Endothelial cell of hepatic sinusoid (primary cell): ENCODE measurements around the gene REEP6.

ENCODE experiments used
- in situ Hi-C: cut with HindIII; loops from 2 replicates; pipeline ENCODE4 v1.10.0; 2017; ENCODE audit warnings: low sequenced_read_pairs

The REEP6 gene

DNA sequence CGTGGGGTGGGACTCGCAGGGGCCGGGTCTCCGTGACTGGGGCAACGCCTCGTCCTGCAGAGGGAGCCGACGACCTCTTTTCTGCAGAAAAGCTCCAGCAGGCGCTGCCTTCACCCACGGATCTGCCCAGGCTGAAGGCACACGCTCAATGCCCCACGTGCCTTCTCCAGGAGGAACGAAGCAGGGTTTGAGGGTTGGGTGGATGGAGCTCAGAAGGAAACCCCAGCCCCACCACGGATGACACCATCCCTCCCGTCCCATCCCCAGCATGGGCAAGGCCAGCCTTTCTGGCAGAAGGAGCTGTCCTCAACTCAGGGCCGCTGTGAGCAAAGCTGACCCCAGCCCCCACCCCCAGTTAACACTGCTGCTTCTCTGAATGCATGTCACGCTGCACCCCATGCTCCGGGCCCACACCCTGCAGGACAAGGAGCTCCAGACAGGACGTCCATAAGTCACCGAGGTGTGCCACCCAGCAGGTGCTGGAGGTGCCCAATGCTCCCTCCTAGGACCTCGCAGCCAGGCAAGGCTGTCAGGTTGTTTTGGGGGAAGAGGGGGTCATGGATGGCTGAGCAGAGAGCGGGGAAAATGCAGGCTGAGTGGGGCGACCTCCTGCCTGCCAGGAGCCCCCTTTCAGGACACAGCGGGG is 19.3 kb upstream of the REEP6 start:
- in situ Hi-C loops = loop anchor here (5.0 to 10.0 kb wide), 3 partner anchors 53 to 189 kb away; partner anchors contain the start of gene PLK5

DNA sequence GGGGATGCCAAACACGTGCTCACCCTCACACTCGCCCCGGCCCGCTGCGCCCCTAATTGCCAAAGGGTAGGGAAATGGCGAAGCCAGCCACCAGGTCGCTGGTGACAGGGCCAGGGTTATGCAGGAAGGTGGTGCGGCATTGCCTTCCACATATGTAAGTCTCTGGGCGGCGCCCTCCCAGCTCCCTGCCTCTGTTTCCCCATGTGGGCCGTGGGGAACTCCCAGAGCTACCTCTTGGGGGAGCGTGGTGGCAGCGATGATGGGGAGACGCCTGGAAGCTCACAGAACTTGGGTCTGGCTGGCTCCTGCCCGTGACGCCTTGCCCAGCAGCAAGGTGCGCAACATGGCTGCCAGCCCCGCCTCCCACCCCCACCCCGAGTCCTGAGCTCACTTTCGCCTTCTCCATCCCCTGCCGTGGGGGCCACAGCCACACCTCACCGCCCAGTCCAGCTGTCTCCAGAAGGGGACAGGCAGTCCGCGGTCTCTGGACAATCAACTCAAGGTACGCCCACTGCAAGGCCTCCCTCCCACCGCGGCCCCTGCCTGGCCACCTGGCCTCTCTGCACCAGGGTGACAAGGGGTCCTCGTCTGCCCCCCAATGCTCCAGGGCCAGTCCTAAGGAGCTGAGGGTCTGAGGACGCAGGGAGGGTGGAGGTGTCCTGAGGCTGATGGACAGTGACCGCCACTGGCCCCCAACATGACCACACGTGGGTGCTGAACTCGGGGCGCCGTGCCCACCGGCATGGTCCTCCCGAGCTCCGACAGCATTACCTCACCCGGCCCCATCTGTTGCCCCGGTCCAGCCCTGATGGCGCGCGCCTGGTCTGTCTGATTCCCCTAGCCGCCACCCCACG is 18.5 kb upstream of the REEP6 start:
- in situ Hi-C loops = loop anchor here (5.0 to 10.0 kb wide), 3 partner anchors 52 to 190 kb away; partner anchors contain the start of gene PLK5

DNA sequence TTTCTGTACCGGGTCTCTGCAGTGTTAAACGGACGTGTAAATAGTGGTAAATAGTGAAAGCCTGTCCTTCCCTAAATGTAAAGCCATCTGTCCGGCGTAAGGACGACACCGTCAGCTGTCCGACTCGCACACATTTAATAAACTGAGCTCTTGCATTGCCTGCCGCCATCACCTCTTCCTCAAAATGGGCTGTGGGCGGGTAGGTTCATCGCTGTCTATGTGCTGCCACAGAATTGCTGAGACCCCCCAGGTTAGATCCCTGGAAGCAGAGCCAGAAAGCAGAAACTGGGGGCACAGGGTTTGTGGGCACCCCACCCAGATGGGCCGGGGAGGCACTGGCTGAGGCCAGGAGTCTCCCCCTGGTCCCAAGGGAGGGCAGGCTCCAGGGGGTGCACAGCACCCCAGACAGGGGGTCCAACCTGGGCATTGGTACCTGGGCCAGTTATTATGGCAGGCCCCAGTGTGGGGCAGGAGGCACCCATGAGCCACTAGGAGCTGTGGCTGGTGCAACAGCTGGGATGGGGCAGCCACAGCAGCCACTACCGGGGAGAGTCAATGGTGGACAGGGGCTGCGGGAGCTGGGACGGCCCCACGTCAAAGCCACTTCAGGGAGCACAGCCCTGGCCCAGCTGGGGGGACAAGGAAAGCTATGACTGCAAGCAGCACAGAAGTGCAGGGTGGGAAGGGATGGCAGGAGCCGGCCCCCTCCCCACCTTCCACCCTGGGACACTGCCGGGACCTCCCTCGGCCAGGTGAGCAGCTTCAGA is 17.7 kb upstream of the REEP6 start:
- in situ Hi-C loops = loop anchor here (5.0 to 10.0 kb wide), 3 partner anchors 52 to 191 kb away; partner anchors contain the start of gene PLK5

DNA sequence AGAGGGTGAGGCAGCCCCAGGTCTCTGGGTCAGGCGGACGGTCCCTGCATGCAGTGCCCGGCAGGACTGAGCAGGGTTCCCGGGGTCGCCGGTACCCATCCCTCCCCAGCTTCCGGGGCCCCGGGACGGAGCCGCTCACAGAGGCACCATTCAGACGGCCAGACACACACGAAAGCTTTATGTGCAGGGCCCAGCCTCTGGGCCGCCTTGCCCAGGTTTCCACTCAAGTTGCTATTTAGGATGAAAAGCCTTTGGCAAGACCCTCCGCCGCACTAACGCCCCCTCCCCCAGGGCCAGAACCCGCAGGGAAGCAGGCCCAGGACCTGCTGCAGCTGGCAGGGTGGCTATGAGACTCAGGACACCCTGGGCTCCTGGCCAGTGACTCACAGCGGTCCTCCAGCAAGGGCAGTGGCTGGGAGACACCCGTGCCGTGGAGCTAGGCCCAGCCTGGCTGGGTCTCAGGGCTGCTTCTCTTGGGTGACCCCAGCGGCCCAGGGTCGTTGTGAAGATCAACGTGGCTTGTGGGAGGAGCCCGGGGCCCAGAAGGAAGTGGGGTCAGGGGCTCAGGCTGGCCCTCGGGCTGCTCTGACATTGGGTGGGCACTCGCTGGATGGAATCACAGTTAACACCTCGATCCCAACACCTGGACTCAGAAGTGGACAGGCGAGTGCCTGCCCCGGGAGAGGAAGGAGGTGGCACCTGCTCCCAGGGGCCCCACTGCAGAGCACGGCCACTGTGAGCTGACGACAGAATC is 16.8 kb upstream of the REEP6 start:
- in situ Hi-C loops = loop anchor here (5.0 to 10.0 kb wide), 3 partner anchors 51 to 192 kb away; partner anchors contain the start of gene PLK5

DNA sequence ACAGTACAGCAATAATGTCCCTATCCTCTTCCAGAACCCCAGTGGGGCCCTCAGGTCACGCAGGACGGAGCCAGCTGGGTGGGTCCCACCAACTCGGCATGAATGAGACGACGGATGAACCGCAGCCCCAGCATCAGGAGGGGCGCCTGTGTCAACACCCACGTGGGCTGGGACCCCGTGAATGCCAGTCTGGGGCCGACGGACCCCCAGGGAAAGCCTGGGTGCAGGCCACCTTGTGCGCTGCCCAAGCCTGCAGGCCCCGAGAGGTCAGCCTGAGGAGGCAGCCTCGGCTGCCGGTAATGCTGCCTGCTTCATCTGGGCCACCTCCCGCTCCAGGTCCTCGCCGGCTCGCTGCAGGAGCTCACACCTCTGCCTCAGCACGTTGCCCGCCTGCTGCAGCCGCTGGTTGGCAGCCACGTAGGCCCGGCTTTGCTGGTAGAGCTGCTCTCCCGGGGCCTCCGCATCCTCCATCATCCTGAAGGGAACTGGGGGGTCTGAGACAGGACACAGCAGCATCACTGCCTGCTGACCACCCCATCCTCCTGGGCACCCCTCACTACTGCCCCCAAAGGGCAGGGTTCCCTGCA is 16.1 kb upstream of the REEP6 start:
- in situ Hi-C loops = loop anchor here (5.0 to 10.0 kb wide), 3 partner anchors 50 to 193 kb away; partner anchors contain the start of gene PLK5

DNA sequence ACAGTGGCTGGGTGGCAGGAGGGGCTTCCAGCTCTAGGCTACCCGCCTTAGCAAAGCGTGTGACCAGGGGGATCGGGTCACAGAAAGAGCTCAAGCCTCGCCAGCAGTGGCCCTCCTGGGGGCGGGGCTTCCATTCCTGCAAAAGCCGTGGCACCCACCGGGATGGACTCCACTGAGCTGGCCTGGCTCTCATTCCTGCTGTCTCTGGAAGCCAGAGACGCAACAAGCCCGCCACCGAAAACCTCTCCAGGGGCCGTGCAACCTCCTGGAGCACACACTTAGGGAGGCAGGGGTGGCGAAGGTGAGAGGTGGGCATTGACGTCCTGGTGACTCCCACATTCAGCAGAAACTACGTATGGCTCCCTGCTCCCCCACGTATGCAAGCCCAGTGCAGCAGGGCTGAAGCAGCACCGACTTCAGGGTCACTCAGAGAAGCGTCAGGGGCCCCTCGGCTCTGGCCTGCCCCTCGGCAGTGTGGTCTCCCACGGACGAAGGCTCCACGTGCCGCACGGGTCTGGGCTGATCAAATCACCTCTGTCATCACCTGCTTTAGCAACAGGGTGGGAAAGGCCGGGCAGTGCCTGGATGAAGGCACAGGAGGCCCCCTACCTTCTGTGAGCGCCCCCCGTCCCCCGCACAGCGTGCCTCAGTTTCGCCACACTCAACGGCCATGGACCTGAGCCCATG is 15.1 kb upstream of the REEP6 start:
- in situ Hi-C loops = loop anchor here (10.0 kb wide), 2 partner anchors 49 to 61 kb away; partner anchors contain the start of gene PLK5

DNA sequence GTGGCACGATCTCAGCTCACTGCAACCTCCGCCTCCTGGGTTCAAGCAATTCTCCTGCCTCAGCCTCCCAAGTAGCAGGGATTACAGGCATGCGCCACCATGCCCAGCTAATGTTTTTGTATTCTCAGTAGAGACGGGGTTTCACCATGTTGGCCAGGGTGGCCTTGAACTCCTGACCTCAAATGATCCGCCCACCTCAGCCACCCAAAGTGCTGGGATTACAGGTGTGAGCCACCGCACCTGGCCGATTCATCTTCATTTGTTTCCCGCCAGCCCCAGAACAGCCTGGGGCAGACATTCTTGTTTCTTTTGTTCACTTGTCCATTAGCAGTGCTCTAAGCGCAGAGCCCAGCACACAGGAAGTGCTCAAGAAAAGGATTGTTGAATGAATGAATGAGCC is 13.9 kb upstream of the REEP6 start:
- in situ Hi-C loops = loop anchor here (10.0 kb wide), 2 partner anchors 48 to 62 kb away; partner anchors contain the start of gene PLK5

DNA sequence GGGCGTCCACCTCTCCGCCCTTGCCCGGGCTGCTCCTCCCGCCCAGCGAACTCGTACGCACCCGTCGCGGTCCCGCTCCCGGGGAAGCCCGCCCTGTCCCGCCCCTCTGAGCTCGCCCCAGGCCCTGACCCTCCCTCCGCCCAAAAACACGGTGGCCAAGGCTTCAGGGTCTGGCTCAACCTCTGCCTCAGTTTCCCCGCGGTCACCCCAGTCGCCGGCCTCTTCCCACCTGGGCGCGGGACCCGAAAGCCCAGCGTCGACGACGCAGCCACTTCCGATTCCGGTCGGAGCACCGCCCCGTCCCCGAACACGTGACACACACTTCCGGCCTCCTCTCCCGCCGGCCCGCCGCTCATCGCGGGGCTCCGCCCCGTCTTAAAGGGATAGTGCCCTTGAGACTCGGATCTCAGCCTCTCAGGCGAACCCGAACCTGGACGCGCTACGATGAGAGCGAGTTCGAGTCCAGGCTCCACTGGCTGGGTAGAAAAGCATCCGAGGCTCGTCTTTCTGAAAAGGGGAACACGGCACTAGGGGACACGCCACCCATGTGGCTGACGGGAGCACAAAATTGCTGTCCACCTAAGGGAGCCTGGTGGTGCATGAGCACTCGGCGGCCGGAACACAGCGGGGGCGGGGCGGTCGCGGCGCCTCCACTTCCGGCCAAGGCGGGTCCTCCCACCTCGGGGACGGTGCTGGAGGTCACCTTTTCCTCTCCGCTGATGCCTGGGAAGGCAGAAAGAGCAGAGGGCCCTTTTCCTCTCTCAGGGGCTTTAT is 11.9 kb upstream of the REEP6 start, which contains the start of gene C19orf25:
C19orf25 (minus strand) TSS at position 282 of the 774 bp plus-strand sequence. CDS start 312 bp downstream, outside the sequence.
- in situ Hi-C loops = loop anchor here (10.0 kb wide), 2 partner anchors 46 to 64 kb away; partner anchors contain the start of gene PLK5

DNA sequence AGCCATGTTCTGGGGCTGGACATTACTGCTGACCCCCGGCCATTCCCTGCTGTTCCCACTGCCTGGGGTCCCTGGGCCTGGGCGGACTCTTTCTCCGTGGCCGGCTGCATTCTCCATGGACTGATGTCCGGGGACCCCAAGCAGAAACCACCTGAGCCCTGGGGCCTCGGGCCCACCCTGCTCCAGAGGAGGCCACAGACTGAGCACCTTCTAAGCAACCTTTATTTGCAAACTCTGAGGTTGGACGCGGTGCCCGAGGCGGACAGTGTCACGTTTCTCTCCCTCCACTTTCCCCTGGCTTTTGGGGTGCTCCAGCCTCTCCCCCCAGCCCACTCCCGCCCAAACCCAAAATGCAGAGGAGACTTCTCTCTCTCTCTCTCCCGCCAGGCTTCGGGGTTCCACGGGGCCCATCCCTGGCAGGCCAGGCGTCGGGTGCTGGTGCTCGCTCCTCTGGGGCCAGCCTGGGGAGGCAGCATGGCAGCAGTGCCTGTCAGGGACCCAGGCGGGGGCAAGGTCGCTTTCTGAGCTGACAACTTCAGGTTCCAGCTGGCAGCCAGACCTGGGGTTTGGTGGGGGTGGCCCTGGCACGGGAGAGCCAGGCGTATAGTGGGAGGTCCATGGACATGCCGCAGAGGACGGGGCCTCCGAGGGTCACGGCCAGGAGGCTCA is 9.6 kb upstream of the REEP6 start:
- in situ Hi-C loops = no loop called here

DNA sequence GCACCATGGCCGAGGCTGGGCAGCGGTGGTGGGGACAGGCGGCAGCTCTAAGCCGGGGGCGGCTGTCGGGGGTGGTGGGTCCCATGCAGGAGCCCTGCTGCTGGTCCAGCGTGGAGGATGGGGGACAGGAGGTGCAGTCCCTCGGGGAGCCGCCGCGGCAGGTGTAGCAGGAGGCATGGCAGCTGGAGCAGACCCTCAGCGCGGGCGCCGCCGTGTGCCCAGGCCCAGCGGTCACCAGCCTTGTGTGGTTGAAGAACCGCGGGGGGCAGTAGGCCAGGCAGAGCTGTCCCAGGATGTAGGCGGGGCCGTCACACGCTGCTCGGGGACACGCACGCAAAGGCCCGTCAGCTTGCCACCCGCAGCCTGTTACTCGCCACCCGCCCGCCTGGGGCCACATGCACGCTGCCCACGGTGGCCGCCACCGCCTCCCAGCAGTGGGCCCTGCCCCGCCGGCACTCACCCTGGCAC is 9.1 kb upstream of the REEP6 start:
- in situ Hi-C loops = no loop called here

DNA sequence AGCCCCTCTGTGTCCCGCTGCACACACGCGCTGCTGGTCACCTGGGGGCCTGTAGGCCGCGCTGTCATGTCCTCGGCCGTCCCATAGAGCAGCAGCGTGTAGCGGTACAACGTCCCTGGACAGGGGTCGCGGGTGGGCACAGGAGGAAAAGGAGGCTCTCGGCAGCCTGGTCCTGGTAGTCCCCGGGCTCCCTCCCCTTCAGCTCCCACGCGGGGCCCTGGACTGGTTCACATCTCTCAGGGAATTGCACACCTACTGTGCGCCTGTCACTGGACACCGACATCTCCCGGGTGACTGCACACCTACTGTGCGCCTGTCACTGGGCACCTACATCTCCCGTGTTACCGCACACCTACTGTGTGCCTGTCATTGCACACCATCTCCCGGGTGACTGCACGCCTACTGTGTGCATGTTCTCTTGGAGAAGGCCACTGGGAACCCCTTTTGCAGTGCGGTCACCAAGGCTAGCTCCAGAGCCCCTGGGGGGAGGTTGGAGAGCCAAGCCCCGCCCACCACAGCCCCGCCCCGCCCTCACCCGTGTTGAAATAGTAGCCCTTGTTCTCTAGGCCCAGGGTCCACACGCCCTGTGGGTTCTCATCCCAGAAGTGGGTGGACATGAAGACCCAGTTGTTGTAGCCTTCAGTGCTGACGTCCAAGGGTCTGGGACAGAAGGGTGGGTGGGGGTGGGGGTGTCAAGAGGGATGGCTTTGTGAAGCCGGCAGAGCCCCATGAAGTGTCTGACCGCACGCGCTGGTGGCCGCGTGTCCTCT is 8.4 kb upstream of the REEP6 start:
- in situ Hi-C loops = no loop called here

DNA sequence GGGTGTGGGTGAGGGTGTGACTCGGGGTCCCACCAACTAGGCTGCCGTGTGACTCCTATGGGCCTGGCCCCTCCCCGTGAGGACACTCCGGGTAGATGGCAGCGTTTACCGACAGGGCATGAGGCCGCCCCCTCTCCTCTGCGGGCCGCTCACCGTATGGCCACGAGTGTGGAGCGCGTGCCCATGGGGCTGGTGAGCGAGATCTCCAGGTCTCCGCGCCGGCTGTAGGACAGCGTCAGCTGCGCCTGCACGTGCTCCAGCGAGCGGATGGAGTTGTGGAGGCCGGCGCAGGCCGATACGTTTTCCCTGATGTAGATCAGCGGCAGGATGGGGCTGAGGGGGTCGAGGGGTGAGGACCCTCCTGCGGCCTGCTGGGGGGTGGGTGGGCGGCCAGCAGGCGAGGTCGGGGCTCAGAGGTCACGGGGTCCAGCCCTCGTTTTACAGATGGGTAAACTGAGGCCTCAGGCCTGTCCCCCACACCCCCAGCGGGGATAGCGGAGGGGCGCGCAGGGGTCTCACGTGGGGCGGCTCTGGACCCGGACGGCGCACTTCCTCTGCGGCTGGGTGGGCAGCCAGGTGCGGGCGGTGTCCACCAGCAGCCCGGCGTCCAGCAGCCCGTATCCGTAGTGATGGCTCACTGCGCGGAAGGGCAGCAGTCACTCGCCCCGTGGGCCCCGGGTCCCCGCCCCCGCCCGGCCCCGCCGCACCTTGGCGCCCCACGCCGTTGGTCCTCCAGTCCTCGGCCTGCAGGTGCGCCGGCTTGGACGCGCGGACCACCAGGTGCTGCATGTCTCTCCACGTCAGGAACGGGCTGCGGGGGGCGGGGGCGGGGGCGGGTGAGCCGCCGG is 7.6 kb upstream of the REEP6 start:
- in situ Hi-C loops = no loop called here

DNA sequence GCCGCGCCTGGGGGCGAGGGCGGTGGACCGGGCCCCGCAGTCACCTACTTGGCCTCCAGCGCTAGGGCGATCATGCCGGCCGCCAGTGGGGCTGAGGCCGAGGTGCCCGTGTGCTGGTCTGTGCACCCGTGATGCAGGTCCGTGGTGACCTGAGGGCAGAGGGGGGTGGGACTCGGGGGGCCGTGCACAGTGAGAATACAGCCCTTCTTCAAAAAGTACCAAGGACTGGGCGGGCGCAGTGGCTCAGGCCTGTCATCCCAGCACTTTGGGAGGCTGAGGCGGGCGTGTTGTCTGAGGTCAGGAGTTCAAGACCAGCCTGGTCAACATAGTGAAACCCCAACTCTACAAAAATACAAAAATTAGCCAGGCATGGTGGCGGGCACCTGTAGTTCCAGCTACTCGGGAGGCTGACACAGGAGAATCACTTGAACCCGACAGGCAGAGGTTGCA is 7.0 kb upstream of the REEP6 start:
- in situ Hi-C loops = no loop called here

DNA sequence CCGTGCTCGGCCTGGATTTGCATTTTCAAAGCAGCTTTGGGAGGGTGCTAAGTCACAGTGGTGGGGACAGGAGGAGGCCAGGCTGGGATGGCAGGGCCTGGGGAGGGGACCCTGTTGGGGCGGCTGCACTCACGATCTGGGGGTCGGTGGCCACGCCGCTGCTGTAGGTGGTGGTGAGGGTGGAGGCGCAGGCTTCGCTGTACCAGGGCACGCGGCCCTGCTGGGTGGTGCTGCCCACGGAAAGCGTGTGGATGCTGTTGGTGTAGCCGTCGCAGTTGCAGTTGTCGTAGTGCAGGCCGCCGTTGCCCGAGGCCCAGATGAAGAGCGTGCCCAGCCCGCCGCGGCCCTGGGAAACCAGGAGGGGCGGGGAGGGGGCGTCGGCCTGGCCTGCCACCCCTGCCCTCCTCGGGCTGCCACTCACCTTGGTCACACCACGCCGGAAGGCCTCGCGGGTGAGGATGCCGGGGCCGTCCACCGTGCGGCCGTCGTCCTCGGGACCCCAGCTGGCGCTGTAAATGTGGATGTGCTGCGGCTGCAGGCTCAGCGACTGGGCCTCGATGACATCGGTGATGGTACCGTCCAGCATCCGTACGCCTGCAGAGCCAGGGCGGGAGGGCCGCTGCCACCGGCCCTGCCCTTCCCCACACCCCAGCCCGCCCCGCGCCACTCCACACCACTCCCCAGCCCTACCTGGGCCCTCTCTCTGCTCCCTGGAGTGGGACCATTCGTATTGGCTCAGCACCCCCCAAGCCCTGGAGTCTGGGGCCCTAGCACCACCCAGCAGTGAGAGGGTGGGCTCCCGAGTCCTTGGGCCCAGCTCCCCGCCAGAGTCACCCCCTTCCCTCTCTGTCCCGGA is 4.0 kb upstream of the REEP6 start:
- in situ Hi-C loops = no loop called here
